Gastrocnemius medialis (tissue), 4 donors: ENCODE data around the gene TMIGD1. TPM values are rescaled to one million over a fixed set of nuclear protein-coding genes. Genes with fewer than 3 reads are reported as not detected.

Experiments
- ATAC-seq, 2 donors: fragments of 150-250 bp; one replicate each; pipeline ENCODE4 v1.9.1; 2016
- DNase-seq, 2 donors: peaks; one replicate each; pipeline ENCODE4 v3.0.0-alpha.2; 2019
- H3K27ac ChIP-seq, 4 donors: fragments of 200-600 bp; sonication (generic); 1 replicate in 1 of 4; 2 replicates in 3 of 4; pipeline ENCODE4 v1.5.1; 2016 to 2018; ENCODE audit warnings: mild to moderate bottlenecking in 2 of 4, moderate library complexity in 1 of 4
- H3K27me3 ChIP-seq, 3 donors: fragments of 200-600 bp; sonication (generic) in 2 of 3; 1 replicate in 1 of 3; 2 replicates in 2 of 3; pipeline versions ENCODE4 v1.5.1 to v1.6.0; 2016 to 2019; ENCODE audit warnings: mild to moderate bottlenecking in 1 of 3, moderate library complexity in 1 of 3
- H3K36me3 ChIP-seq, 2 donors: fragments of 200-600 bp; sonication (generic) in 1 of 2; one replicate each; pipeline ENCODE4 v1.5.1; 2017 to 2018
- H3K4me1 ChIP-seq, 2 donors: fragments of 200-600 bp; sonication (generic) in 1 of 2; one replicate each; pipeline ENCODE4 v1.5.1; 2016 to 2017; ENCODE audit warnings: mild to moderate bottlenecking in 2 of 2
- H3K4me3 ChIP-seq, 4 donors: fragments of 200-600 bp; sonication (generic) in 3 of 4; 1 replicate in 1 of 4; 2 replicates in 3 of 4; pipeline ENCODE4 v1.5.1; 2016 to 2019; ENCODE audit warnings: mild to moderate bottlenecking in 2 of 4
- H3K9me3 ChIP-seq, 3 donors: fragments of 200-600 bp; sonication (generic) in 2 of 3; 1 replicate in 1 of 3; 2 replicates in 2 of 3; pipeline ENCODE4 v1.5.1; 2016 to 2019
- POLR2A ChIP-seq, 2 donors: fragments of 450-650 bp; IDR thresholded peaks; one replicate each; pipeline ENCODE4 v1.6.1; 2017; ENCODE audit warnings: antibody characterized with exemption in 2 of 2, mild to moderate bottlenecking in 2 of 2, moderate library complexity in 2 of 2
- in situ Hi-C, 4 donors: fragments of 200-750 bp; cut with MboI; loops; one replicate each; pipeline versions ENCODE4 v1.15.0 to v1.8.0; 2017; ENCODE audit warnings: low sequenced_read_pairs in 4 of 4
- intact Hi-C: fragments of 100-400 bp; cut with DNase I; formaldehyde crosslinking; loops from one replicate; pipeline ENCODE4 v1.15.1; 2023; ENCODE audit warnings: low total_unique reads
- total RNA-seq, 4 donors: library from RNA; depleted of rRNA; stranded (reverse); fragments of >200 nt; gene quantifications; one replicate each; pipeline versions ENCODE4 v1.1.0 to v1.2.3, GENCODE V29; 2016
- TF ChIP-seq, protein P1 (sequence below), 5 experiments: fragments of 450-650 bp in 3 of 5; fragments of 200-600 bp in 2 of 5; sonication (generic) in 2 of 5; IDR thresholded peaks in 4 of 5; conservative IDR thresholded peaks in 1 of 5; 1 replicate in 4 of 5; 2 replicates in 1 of 5; pipeline ENCODE4 v1.5.1; 2016 to 2019; ENCODE audit warnings: antibody characterized with exemption in 5 of 5, mild to moderate bottlenecking in 3 of 5, moderate library complexity in 3 of 5

Gene TMIGD1
- total RNA-seq, 4 donors from 2014 or later: 0.68 TPM; not detected in 3

- intact Hi-C loops: loop anchor here (2.0 kb wide), 1 partner anchor 154 kb away; no protein-coding TSS in a partner anchor
- ATAC-seq: no peak
- no peaks in the 10 kb centered on the region for H3K9me3 ChIP-seq
Measured at GRCh38 chr17:30279156-30279555, 54.7 kb downstream of the TMIGD1 start.

GRCh38 chr17:30278032-30278431, 55.8 kb downstream of the TMIGD1 start:
- Histone ChIP-seq H3K4me3 (no peak overlapping the region), H3K9me3 (no peaks in the 10 kb centered on the region), H3K27me3 (no peaks in the 10 kb centered on the region), H3K36me3 (peaks cover 0 to 48% of the 10 kb centered on the region in 2 donors), H3K4me1 (no peaks in the 10 kb centered on the region), H3K27ac (no peak overlapping the region)
- intact Hi-C loops (loop anchor here (1.0 to 2.0 kb wide), 2 partner anchors 153 to 174 kb away; no protein-coding TSS in a partner anchor), in situ Hi-C loops (loop anchor here (5.0 to 25.0 kb wide), 4 partner anchors 151 to 173 kb away; partner anchors contain the start of gene NSRP1 (in 1 of the 4))
- ATAC-seq: peak in 1 of 2 donors; percentile 51
- DNase-seq: no peak
- TF ChIP-seq POLR2A (IDR thresholded peaks at IDR 0.05): no peak
- TF ChIP-seq, protein P1, sequence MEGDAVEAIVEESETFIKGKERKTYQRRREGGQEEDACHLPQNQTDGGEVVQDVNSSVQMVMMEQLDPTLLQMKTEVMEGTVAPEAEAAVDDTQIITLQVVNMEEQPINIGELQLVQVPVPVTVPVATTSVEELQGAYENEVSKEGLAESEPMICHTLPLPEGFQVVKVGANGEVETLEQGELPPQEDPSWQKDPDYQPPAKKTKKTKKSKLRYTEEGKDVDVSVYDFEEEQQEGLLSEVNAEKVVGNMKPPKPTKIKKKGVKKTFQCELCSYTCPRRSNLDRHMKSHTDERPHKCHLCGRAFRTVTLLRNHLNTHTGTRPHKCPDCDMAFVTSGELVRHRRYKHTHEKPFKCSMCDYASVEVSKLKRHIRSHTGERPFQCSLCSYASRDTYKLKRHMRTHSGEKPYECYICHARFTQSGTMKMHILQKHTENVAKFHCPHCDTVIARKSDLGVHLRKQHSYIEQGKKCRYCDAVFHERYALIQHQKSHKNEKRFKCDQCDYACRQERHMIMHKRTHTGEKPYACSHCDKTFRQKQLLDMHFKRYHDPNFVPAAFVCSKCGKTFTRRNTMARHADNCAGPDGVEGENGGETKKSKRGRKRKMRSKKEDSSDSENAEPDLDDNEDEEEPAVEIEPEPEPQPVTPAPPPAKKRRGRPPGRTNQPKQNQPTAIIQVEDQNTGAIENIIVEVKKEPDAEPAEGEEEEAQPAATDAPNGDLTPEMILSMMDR (IDR thresholded peaks at IDR 0.05 in 4 of 5, conservative IDR thresholded peaks at IDR 0.05 in 1 of 5): peak in 3 of 5 experiments; percentile 26 to 50 (median 42)

More at GRCh38 chr17:30279156-30279555, 54.7 kb downstream of the TMIGD1 start:
- TF ChIP-seq, protein P1 (IDR thresholded peaks at IDR 0.05 in 4 of 5, conservative IDR thresholded peaks at IDR 0.05 in 1 of 5): no peak
- no peak for TF ChIP-seq POLR2A (IDR thresholded peaks at IDR 0.05)
- Histone ChIP-seq H3K36me3 (peaks cover 0 to 49% of the 10 kb centered on the region in 2 donors), H3K4me1 (no peaks in the 10 kb centered on the region), H3K27ac (no peak overlapping the region), H3K4me3 (no peak overlapping the region), H3K27me3 (no peaks in the 10 kb centered on the region)
- in situ Hi-C loops: loop anchor here (5.0 to 25.0 kb wide), 4 partner anchors 152 to 174 kb away; partner anchors contain the start of gene NSRP1 (in 1 of the 4)
- no peak for DNase-seq

DNA sequence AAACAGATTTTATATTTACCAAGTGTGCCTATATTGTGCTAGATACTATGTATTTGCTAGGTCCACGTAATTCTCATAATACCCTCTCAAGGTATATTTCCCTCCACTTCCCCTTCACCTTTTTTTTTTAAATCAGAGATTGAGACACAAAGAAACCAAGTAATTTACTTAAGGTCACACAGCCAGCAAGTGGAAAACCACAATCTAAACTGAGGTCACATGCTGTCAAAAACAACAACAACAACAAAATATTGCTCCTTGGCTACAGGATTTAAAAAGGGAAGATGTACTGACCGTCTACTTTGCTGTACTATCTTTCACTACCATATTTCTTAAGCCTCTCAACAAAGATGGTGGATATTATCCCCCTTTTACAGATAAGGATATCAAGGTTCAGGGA, 57.9 kb downstream of the TMIGD1 start:
- in situ Hi-C loops: loop anchor here (5.0 to 25.0 kb wide), 4 partner anchors 149 to 171 kb away; partner anchors contain the start of gene NSRP1 (in 1 of the 4)
- H3K4me1 ChIP-seq: no peaks in the 10 kb centered on the region
- H3K4me3 ChIP-seq: no peak overlapping the region
- H3K9me3 ChIP-seq: no peaks in the 10 kb centered on the region
- no peak overlapping the region for H3K27ac ChIP-seq
- H3K36me3 ChIP-seq: peaks cover 0 to 54% of the 10 kb centered on the region in 2 donors
- TF ChIP-seq, protein P1 (IDR thresholded peaks at IDR 0.05 in 4 of 5, conservative IDR thresholded peaks at IDR 0.05 in 1 of 5): no peak
- no peak for TF ChIP-seq POLR2A (IDR thresholded peaks at IDR 0.05)
- intact Hi-C loops: no loop called here
- ATAC-seq (no peak), DNase-seq (no peak)
- no peaks in the 10 kb centered on the region for H3K27me3 ChIP-seq

- Histone ChIP-seq H3K27me3 (no peaks in the 10 kb centered on the region), H3K4me3 (no peak overlapping the region), H3K27ac (no peak overlapping the region), H3K9me3 (no peaks in the 10 kb centered on the region), H3K36me3 (peaks cover 0 to 53% of the 10 kb centered on the region in 2 donors), H3K4me1 (no peaks in the 10 kb centered on the region)
- intact Hi-C loops: no loop called here
- DNase-seq (no peak), ATAC-seq (no peak)
- in situ Hi-C loops: loop anchor here (5.0 to 25.0 kb wide), 4 partner anchors 148 to 170 kb away; partner anchors contain the start of gene NSRP1 (in 1 of the 4)
- TF ChIP-seq, protein P1 (IDR thresholded peaks at IDR 0.05 in 4 of 5, conservative IDR thresholded peaks at IDR 0.05 in 1 of 5): no peak
- no peak for TF ChIP-seq POLR2A (IDR thresholded peaks at IDR 0.05)
Measured at GRCh38 chr17:30274887-30275286, 59.0 kb downstream of the TMIGD1 start.
